ENCODE data around the gene MYBPC1. TPM values are rescaled to one million over a fixed set of nuclear protein-coding genes. Genes with fewer than 3 reads are reported as not detected.

Gene MYBPC1
- total RNA-seq, 2 experiments from 2014 or later, result not detected

- no peak for DNase-seq
Measured at GRCh38 chr12:101581190-101581589, 13.6 kb upstream of the MYBPC1 start.

GRCh38 chr12:101582937-101583336 is 11.8 kb upstream of the MYBPC1 start:
- no peak for DNase-seq
- Mint-ChIP-seq H3K27me3 (peaks cover 35% of the 10 kb centered on the region), H3K9me3 (no peaks in the 10 kb centered on the region), H3K4me3 (no peak overlapping the region), H3K36me3 (ENCODE audit: low read depth) (no peaks in the 10 kb centered on the region), H3K4me1 (ENCODE audit: low read depth) (no peaks in the 10 kb centered on the region), H3K27ac (no peak overlapping the region)
- intact Hi-C loops (cut with DNase I, micrococcal nuclease), result no loop called here
- no peaks in the 10 kb centered on the region for H3K9me3 ChIP-seq (ENCODE audit: control insufficient read depth in 1 of 2, insufficient read depth in 1 of 2, low read length in 2 of 2)
- H3K36me3 ChIP-seq (ENCODE audit: insufficient read depth, low read length), result no peaks in the 10 kb centered on the region
- no peak overlapping the region for H3K4me3 ChIP-seq (ENCODE audit: low read length)
- no peaks in the 10 kb centered on the region for H3K4me1 ChIP-seq (ENCODE audit: insufficient read depth, low read length)
- H3K27ac ChIP-seq (ENCODE audit: low read depth in 1 of 2, low read length in 2 of 2), result no peak overlapping the region
- peaks cover 0 to 4% of the 10 kb centered on the region in 2 experiments for H3K27me3 ChIP-seq (ENCODE audit: control insufficient read depth in 1 of 2, insufficient read depth in 2 of 2, low read length in 2 of 2)
- POLR2A ChIA-PET, result no interaction called here
- CTCF ChIA-PET, result no interaction called here
- no peak for ATAC-seq (ENCODE audit: poor library complexity)
- no peak for TF ChIP-seq CTCF (IDR thresholded peaks at IDR 0.05)

More at GRCh38 chr12:101581190-101581589, 13.6 kb upstream of the MYBPC1 start:
- H3K27ac ChIP-seq (ENCODE audit: low read depth in 1 of 2, low read length in 2 of 2), result no peak overlapping the region
- H3K4me1 ChIP-seq (ENCODE audit: insufficient read depth, low read length), result no peaks in the 10 kb centered on the region
- no peak overlapping the region for H3K4me3 Mint-ChIP-seq
- CTCF ChIA-PET, result no interaction called here
- ATAC-seq (ENCODE audit: poor library complexity), result no peak
- H3K9me3 ChIP-seq (ENCODE audit: control insufficient read depth in 1 of 2, insufficient read depth in 1 of 2, low read length in 2 of 2), result no peaks in the 10 kb centered on the region
- H3K4me3 ChIP-seq (ENCODE audit: low read length), result no peak overlapping the region
- H3K27me3 Mint-ChIP-seq, result peaks cover 39% of the 10 kb centered on the region
- POLR2A ChIA-PET, result no interaction called here
- intact Hi-C loops (cut with DNase I, micrococcal nuclease), result no loop called here
- H3K36me3 ChIP-seq (ENCODE audit: insufficient read depth, low read length), result no peaks in the 10 kb centered on the region
- H3K4me1 Mint-ChIP-seq (ENCODE audit: low read depth), result no peaks in the 10 kb centered on the region
- peaks cover 0 to 4% of the 10 kb centered on the region in 2 experiments for H3K27me3 ChIP-seq (ENCODE audit: control insufficient read depth in 1 of 2, insufficient read depth in 2 of 2, low read length in 2 of 2)
- no peaks in the 10 kb centered on the region for H3K9me3 Mint-ChIP-seq
- no peak overlapping the region for H3K27ac Mint-ChIP-seq
- H3K36me3 Mint-ChIP-seq (ENCODE audit: low read depth), result no peaks in the 10 kb centered on the region
- no peak for TF ChIP-seq CTCF (IDR thresholded peaks at IDR 0.05)

- ATAC-seq (ENCODE audit: poor library complexity) (no peak), DNase-seq (no peak)
- no peaks in the 10 kb centered on the region for H3K9me3 ChIP-seq (ENCODE audit: control insufficient read depth in 1 of 2, insufficient read depth in 1 of 2, low read length in 2 of 2)
- H3K36me3 ChIP-seq (ENCODE audit: insufficient read depth, low read length), result no peaks in the 10 kb centered on the region
- no peak for TF ChIP-seq CTCF (IDR thresholded peaks at IDR 0.05)
- ChIA-PET POLR2A (no interaction called here), CTCF (no interaction called here)
- no peaks in the 10 kb centered on the region for H3K4me1 ChIP-seq (ENCODE audit: insufficient read depth, low read length)
- no peaks in the 10 kb centered on the region for H3K36me3 Mint-ChIP-seq (ENCODE audit: low read depth)
- intact Hi-C loops (cut with DNase I, micrococcal nuclease), result no loop called here
- H3K9me3 Mint-ChIP-seq, result no peaks in the 10 kb centered on the region
- peaks cover 14% of the 10 kb centered on the region for H3K27me3 Mint-ChIP-seq
- no peak overlapping the region for H3K27ac Mint-ChIP-seq
- H3K4me3 Mint-ChIP-seq, result no peak overlapping the region
- H3K4me1 Mint-ChIP-seq (ENCODE audit: low read depth), result no peaks in the 10 kb centered on the region
- H3K4me3 ChIP-seq (ENCODE audit: low read length), result no peak overlapping the region
- no peak overlapping the region for H3K27ac ChIP-seq (ENCODE audit: low read depth in 1 of 2, low read length in 2 of 2)
- H3K27me3 ChIP-seq (ENCODE audit: control insufficient read depth in 1 of 2, insufficient read depth in 2 of 2, low read length in 2 of 2), result no peaks in the 10 kb centered on the region
Measured at GRCh38 chr12:101590383-101590782, 4.4 kb upstream of the MYBPC1 start.

All from CD4-positive, alpha-beta T cell (primary cell).